GM12891 (cell line): ENCODE data around the gene SLC2A11.

Source experiments
- DNase-seq: peaks from one replicate; pipeline ENCODE4 v3.0.0; 2011; ENCODE audit warnings: low spot score; ENCODE audit not compliant: insufficient read length
- FAIRE-seq: peaks from 2 replicates; lab custom pipeline; 2011; peaks lifted over from hg19 to GRCh38; lab: Jason Lieb, UNC
- PAX5 ChIP-seq: IDR thresholded peaks from 2 replicates; pipeline ENCODE4 v1.6.1; 2011; ENCODE audit warnings: low read length, moderate library complexity, mild to moderate bottlenecking; ENCODE audit not compliant: insufficient read depth, severe bottlenecking
- POLR2A ChIP-seq: IDR thresholded peaks from 2 replicates; pipeline ENCODE4 v1.6.1; 2011; ENCODE audit warnings: low read depth, low read length, control low read depth
- POLR2AphosphoS5 ChIP-seq: IDR thresholded peaks from 2 replicates; pipeline ENCODE4 v1.6.1; 2011; ENCODE audit warnings: low read depth, low read length, control low read depth
- POU2F2 ChIP-seq: IDR thresholded peaks from 2 replicates; pipeline ENCODE4 v1.6.1; 2011; ENCODE audit warnings: low read depth, mild to moderate bottlenecking, control low read depth, low read length, moderate library complexity
- SPI1 ChIP-seq: IDR thresholded peaks from 2 replicates; pipeline ENCODE4 v1.6.1; 2011; ENCODE audit warnings: low read depth, low read length, control low read depth
- TAF1 ChIP-seq: IDR thresholded peaks from 2 replicates; pipeline ENCODE4 v1.6.1; 2011; ENCODE audit warnings: low read depth, low read length, control low read depth

SLC2A11 gene

DNA sequence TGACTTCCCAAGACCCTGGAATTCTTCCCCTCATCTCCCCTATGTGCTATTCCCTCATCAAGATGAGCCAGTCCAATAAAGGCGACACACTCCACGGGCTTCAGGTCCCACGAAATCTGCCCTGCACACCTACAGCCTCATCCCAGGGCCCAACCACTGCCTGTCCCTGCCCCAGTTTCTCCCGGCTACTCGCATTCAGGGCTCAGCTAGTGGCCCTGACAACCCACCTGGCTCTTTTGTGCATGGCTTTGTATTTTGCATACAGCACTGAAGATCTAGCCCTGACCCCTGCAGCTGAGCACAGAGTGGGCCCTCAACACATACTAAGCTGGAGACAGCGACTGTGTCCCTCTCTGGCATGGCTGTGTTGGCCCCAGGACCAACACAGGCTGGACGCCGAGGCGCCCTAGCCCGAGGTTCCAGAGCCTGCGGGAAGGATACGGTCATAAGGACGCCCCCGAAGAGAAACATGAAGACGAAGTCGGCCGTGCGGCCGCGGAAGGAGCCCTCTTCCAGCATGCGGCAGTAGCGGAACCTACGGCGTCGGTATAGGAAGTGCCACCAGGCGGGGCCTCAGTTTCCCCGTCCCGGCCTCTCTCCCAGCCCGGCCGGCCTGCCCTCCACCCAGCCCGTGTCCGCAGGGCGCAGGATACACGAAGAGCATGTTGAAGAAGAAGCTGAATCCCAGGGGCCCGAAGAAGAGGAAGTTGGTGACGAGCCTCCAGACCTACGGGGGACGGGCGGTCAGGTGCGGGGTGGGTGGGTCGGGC, 19.6 kb upstream of the SLC2A11 start:
- TF ChIP-seq PAX5 = no peak
- no peak for TF ChIP-seq POLR2AphosphoS5
- no peak for TF ChIP-seq POLR2A
- TF ChIP-seq TAF1 = no peak
- TF ChIP-seq POU2F2 = no peak
- no peak for TF ChIP-seq SPI1
- FAIRE-seq = peak; percentile 16
- DNase-seq = no peak

DNA sequence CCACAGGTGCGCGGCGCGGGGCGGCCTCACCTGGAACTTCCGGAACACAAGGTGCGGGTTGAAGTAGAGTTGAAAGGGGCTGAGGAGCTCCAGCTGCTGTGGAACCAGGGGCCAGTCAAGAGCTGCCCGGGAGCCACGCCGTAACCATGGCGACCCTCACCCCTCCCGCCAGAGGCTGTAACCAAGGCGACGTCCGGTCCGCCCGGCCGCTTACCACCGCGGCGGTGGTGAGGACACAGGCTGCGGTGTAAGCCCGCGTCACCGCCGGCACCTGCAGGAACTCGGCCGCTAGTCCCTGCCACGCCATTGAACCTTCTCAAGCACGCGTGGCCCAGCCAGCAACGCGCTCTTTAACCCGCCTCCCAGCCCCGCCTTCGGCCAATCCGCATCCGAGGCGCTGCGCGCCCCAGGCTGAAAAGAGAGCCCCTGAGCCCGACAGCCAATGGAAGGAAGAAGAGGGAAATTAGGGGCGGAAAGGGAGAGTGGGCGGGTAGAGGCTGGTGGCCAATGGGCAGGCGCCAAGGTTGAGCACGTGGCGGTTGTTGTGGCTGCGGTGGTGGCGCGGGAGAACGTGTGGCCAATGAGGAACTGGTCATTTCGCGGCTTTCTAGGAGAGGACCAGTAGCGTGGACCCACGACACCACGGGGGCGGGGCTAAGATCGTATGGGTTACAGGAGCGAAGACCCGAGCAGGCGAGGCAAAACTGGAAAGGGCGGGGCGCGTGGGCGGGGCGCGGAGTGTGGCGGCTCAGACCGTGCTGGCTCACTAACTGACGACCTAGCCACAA, 18.8 kb upstream of the SLC2A11 start, which contains the start of gene DERL3:
TSS of gene DERL3 (minus strand) at position 326 of the 788 bp plus-strand sequence. CDS start at position 307, 19 bp downstream.
- DNase-seq (peak; percentile 94), FAIRE-seq (peak; percentile 100)
- TF ChIP-seq TAF1 (no peak), SPI1 (peak; percentile 69), PAX5 (no peak)

DNA sequence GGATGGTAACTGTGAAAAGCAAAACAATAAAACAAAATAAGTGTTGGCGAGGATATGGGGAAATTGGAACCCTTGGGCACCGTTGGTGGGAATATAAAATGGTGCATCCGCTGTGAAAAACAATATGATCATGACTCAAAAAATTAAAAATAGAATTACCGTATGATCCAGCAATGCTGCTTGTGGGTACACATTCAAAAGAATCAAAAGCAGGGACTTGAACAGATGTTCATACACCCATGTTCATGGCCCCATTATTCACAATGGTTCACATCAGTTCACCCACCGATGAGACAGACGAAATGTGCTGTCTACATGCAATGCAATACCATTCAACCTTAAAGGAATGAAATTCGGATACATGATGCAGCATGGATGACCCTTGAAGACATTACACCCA, 17.6 kb upstream of the SLC2A11 start:
- DNase-seq (no peak), FAIRE-seq (no peak)
- TF ChIP-seq POLR2AphosphoS5 (no peak), POLR2A (no peak), POU2F2 (no peak), SPI1 (no peak), TAF1 (no peak), PAX5 (no peak)

DNA sequence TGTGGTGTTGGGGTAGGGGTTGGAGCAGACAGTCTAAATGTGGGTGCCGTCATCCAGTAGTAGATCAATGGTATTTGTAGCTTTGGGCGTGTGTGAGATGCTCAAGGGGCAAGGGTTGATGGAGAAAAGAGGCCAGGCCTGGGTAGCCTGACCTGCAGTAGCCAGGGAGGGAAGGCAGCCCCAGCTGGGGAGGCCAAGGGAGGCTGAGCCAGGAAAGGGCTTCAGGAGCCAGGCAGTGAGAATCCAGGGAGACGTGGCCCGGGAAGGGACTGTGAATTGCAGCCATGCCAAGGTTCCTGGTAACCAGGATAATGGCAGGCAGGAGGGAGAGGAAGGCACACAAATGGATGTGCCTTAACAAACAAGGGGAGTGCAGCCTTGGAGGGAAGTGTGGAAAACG, 16.4 kb upstream of the SLC2A11 start:
- DNase-seq = no peak
- no peak for FAIRE-seq
- TF ChIP-seq POLR2A = no peak

DNA sequence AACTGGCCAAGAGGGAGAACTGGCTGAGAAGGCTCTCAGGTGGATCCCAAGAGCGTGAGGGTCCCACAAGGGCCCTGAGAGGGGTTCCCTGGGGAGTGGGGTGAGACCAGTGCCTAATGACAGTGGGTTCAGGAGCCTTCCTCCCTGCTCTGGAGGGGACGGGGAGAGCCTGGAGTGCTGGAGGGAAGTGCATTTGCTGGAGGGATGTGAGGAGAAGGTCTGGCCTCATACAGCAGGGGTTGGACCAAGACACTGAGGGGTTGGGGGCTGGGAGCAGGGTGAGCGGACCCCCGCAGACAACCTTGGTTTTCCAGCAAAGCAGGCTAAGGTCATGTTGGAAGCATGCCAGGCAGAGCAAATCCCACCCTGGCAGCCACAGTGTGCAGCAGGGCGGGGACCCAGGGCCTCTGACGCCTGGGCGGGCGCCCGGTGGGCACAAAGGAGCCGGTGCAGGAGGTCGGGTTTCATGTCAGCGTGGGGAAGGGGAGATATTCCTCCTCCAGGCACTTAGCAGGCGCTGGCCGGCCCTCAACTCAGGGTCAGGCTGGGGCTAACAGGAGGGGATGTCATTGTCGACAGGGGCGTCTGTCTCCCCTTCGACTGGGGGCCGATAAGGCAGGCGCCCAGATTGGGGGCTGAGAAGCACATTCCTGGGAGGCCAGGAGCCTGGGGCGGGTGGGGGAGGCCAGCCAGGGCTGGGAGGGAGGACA, 15.8 kb upstream of the SLC2A11 start:
- no peak for TF ChIP-seq POU2F2
- TF ChIP-seq POLR2AphosphoS5 = no peak
- TF ChIP-seq TAF1 = no peak
- TF ChIP-seq SPI1 = no peak
- no peak for TF ChIP-seq POLR2A
- no peak for TF ChIP-seq PAX5
- FAIRE-seq (no peak), DNase-seq (no peak)

DNA sequence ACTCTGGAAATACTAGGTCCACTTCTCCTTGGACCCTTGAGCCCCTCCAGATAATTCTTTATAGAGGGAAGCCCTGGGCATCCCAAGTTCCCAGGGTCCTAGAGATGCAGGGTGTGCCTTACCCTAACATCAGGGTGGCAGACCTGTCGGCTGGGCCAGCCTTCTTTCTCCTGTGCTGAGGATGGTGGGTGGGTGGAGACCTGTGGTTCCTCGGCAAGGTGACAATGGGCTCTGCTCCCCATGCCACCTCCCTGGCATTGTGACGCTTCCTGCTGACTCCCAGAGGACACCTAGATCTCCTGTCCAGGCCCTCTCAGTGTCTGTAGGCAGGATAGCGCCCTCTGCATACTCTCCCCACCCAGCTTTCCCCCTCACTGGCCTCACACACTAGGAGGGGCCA, 15.1 kb upstream of the SLC2A11 start:
- FAIRE-seq (no peak), DNase-seq (no peak)
- TF ChIP-seq POLR2AphosphoS5 (no peak), POU2F2 (no peak), POLR2A (no peak), PAX5 (no peak), TAF1 (no peak), SPI1 (no peak)

DNA sequence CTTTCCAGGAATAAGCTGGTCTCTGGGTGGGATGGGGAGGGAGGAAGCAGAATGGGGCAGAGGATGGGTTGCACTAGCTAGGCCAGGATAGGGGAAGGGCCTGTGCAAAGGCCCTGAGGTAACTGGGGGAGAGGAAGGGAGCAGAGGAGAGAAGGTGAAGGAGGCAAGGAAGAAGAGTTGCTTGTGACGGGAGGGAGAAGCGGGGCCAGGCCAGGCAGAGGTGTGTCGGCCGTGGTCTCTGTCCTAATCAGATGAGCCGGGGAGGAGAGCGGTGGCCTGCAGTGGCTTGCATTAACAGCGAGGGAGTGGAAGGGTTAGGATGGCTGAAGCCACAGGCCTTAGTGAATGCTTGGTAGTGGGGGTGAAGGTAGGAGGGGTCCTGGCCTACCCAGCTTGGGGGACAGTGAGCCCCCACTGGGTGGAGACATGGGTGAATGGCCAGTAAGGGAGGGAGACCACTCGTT, 12.9 kb upstream of the SLC2A11 start:
- TF ChIP-seq SPI1 (no peak), POLR2A (no peak), PAX5 (no peak), TAF1 (no peak), POU2F2 (no peak), POLR2AphosphoS5 (no peak)
- DNase-seq (no peak), FAIRE-seq (no peak)

DNA sequence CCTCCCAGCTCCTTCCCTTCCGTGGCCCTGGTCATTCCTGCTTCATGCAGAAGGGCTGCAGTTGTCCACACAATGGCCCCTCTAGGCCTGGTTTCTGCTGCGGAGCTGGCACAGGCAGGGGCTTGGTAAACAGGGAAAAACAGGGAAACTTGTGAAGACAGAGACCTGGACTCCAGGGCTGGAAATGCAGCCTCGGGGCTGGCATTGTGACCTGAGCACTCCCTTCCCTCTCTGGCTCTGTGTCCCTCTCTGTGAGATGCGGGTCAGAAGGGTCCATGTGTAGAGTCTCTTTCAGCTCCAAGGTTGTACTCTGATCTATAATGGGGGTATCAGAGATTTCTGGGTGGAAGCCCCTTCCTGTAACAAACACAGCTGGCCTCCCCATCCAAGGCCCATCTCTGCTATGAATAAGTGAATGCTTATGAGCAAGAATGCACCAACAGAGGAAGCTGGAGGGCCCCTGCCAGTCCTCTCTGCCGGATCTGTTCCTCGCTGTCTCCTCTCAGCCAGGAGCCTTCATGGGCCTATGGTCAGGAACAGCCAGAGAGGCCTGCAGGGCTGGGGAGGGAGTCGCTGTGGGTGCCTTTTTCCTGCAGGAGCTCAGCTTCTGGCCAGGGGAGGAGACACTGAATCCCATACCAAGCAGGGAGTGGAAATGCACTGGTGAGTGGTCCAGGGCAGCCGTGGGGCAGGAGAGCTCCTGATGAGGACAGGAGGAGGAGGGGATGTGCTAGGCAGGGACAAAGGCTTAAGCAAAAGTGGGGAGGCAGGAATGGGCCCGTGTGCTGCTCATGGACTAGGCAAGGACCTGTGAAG, 12.2 kb upstream of the SLC2A11 start:
- TF ChIP-seq POLR2AphosphoS5 (no peak), SPI1 (no peak), PAX5 (no peak), TAF1 (no peak), POU2F2 (no peak), POLR2A (no peak)
- peak; percentile 87 for FAIRE-seq
- no peak for DNase-seq

DNA sequence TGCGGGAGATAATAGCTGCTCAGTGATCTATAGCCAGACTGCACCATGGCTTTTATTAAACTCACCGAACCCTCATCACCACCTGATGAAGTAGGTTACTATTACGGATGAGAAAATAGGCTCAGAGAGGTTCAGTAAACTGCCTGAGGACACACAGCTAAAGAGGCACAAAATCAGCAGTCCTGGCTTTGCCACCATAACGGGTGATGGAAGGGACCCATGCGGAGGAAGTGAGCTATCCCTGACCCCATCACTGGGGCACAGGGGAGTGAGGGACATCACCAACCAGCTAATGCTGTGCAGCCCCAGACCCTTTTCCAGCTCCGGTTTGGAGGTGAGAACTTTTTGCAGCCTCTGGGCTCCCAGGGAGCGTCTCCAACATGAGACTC, 11.6 kb upstream of the SLC2A11 start:
- FAIRE-seq (no peak), DNase-seq (no peak)

More for the DNA sequence above, 11.6 kb upstream of the SLC2A11 start:
- TF ChIP-seq SPI1 (no peak), TAF1 (no peak), POLR2A (no peak), POLR2AphosphoS5 (no peak), POU2F2 (no peak), PAX5 (no peak)
